Measurements from ENCODE around the gene TTC6.
"Not testable (repeated sequence)": the region's sequence is repeated elsewhere in the genome, so short reads cannot be mapped to it uniquely, and the experiment has no call there.

TTC6 gene, protein sequence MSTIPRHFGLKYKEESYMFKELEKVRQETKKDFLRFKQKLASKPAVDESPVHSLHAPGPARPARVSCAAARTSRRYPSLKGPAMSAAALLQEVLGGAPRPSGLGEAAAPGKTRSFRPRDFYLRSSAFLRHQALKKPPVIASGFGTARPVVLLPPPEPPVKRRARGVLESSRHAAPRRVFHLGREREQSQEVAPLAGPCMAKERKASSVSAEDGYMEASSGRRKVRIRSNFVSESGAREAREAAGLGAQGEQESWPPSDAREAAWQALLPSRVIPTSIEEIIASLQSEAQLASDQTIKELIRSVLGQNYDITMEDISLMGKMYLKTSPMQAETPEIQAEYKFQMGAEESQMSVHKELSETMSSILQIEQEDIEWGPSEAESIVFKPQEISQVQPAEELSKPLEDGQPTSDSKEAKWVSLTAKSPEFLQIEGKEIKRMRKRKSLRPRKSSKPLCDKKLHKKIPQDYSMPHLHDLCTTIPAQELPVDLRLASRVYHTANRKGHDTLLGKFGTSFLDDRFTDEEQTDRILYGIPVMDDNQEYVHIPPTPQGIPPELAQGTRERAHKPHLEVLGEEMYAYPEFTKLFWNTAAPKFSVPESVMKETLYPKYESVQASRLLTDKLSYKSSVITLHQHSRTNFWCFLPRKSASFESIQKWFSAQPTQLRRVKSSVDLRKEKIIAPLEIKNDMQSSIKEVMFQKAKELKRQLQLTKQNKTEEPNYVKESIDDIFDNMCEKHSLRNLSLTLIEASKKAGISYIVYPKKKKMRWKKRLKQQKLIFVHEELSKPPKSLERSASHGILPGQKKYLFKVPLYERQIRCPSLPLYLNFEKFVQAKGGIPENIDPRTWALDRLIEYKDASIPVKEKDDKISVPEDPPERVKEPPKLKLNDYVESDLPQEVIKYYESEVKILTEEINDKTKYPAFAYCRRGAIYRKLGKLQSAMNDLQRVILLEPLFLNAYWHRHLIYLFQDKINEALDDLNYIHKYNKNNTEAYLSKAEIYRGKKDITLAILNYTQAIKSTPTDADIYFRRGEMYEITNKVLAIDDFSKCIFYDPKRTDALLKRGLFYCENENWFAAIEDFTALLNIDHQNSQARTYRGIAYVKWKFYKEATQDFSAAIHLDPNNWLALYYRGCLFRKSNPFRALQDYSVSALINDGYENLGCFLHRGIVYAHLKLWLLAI (N-terminal part only)

DNA sequence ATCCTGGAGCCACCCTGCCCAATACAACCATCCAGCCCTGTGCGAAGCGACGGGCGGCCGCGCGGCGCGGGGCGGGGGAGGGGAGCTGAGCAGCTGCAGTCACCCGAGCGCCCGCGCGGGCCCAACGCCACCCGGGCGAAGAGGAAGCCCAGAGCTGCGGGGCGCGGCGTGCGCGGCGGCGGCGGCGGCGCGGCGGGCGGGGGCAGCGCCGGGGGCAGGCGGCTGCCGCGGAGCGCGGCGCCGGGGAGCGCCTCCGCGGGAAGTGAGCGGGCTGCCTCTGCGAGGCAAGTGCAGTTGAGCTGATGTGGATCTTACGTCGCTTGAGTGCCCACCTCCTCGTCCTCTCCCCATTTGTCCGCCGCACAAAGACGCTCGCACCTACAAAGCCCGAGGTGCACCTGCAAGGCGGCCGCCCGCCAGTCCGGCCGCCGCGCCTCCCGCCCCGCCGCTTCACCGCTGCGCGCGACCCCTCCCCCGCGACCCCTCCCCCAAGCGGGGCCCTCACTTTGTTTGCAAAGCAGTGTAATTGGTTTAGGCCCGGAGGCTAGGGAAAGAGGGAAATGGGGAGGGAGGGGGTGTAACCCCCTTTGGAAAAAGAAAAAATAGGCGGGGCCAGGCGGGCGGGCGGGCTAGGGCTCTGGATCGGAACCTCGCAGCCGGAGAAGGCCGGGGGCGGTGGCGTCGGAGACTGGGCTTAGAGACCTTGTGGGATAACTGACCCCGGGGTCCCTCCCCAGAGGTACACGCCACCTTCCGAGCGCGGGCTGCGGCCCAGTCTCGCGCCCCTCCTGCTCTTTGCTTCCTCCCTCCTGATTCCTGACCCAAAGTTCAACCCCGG is at the start of gene TTC6, which contains the start of gene FOXA1:
Gene TTC6 (plus strand): TSS at position 659 of the 838 bp plus-strand sequence. CDS start 26,436 bp downstream, outside the sequence.
Gene FOXA1 (minus strand): TSS at position 279 of the 838 bp plus-strand sequence. CDS start 277 bp downstream, at position 2.
- peaks cover 0 to 4% of the 10 kb centered on the region in 2 donors for H3K9me3 ChIP-seq (ENCODE audit: control insufficient read depth in 2 of 2, low read length in 2 of 2)
- peaks cover 24% of the 10 kb centered on the region for H3K4me1 ChIP-seq (ENCODE audit: control insufficient read depth, insufficient read depth, low read length)
- no peak within 1 kb of the TSS for H3K27ac ChIP-seq (ENCODE audit: low read length)
- peak within 1 kb of the TSS in 1 of 2 donors; percentile 61 for H3K4me3 ChIP-seq (ENCODE audit: low read length in 2 of 2)
- no peak within 1 kb of the TSS for H3K9ac ChIP-seq (ENCODE audit: low read length in 2 of 2)
- H3K27me3 ChIP-seq (ENCODE audit: control insufficient read depth in 1 of 2, insufficient read depth in 2 of 2, low read length in 2 of 2), result peaks cover 77 to 91% of the 10 kb centered on the region in 2 donors
- H3K36me3 ChIP-seq (ENCODE audit: control insufficient read depth in 2 of 2, insufficient read depth in 2 of 2, low read length in 2 of 2), result no peaks in the 10 kb centered on the region

- no peak overlapping the region for H3K9ac ChIP-seq (ENCODE audit: low read length in 2 of 2)
- H3K4me3 ChIP-seq (ENCODE audit: low read length in 2 of 2), result no peak overlapping the region
- H3K27me3 ChIP-seq (ENCODE audit: control insufficient read depth in 1 of 2, insufficient read depth in 2 of 2, low read length in 2 of 2), result no peaks in the 10 kb centered on the region
- no peaks in the 10 kb centered on the region for H3K9me3 ChIP-seq (ENCODE audit: control insufficient read depth in 2 of 2, low read length in 2 of 2)
- H3K36me3 ChIP-seq (ENCODE audit: control insufficient read depth in 2 of 2, insufficient read depth in 2 of 2, low read length in 2 of 2), result no peaks in the 10 kb centered on the region
- no peak overlapping the region for H3K27ac ChIP-seq (ENCODE audit: low read length)
- no peaks in the 10 kb centered on the region for H3K4me1 ChIP-seq (ENCODE audit: control insufficient read depth, insufficient read depth, low read length)
Observed at GRCh38 chr14:37546621-37547447, 48.6 kb upstream of the TTC6 start.

DNA sequence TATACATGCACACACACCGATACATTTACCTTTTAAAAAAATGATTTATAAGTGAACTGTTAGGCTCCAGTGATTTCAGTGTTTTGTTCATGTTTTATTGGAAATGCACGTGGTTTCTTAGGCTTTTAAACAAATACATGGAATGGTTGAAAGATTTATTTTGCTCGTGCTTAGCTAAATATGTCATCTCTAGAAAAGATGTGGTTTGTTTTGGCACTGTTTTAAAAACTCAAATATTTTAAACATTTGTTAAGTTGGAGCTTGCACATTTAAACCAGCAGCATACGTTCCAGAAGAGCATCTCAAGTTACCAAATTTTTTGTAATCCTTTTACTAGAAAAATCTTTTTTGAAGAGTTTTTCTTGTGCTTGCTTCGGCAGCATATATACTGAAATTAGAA is 44.9 kb upstream of the TTC6 start:
- Histone ChIP-seq H3K4me3 (ENCODE audit: low read length in 2 of 2) (no peak overlapping the region), H3K27ac (ENCODE audit: low read length) (no peak overlapping the region), H3K9ac (ENCODE audit: low read length in 2 of 2) (no peak overlapping the region), H3K27me3 (ENCODE audit: control insufficient read depth in 1 of 2, insufficient read depth in 2 of 2, low read length in 2 of 2) (no peaks in the 10 kb centered on the region), H3K4me1 (ENCODE audit: control insufficient read depth, insufficient read depth, low read length) (no peaks in the 10 kb centered on the region), H3K9me3 (ENCODE audit: control insufficient read depth in 2 of 2, low read length in 2 of 2) (no peaks in the 10 kb centered on the region), H3K36me3 (ENCODE audit: control insufficient read depth in 2 of 2, insufficient read depth in 2 of 2, low read length in 2 of 2) (no peaks in the 10 kb centered on the region)

GRCh38 chr14:37551119-37551518 is 44.3 kb upstream of the TTC6 start:
- H3K4me1 ChIP-seq (ENCODE audit: control insufficient read depth, insufficient read depth, low read length), result no peaks in the 10 kb centered on the region
- H3K36me3 ChIP-seq (ENCODE audit: control insufficient read depth in 2 of 2, insufficient read depth in 2 of 2, low read length in 2 of 2), result no peaks in the 10 kb centered on the region
- no peak overlapping the region for H3K4me3 ChIP-seq (ENCODE audit: low read length in 2 of 2)
- H3K9ac ChIP-seq (ENCODE audit: low read length in 2 of 2), result no peak overlapping the region
- H3K9me3 ChIP-seq (ENCODE audit: control insufficient read depth in 2 of 2, low read length in 2 of 2), result no peaks in the 10 kb centered on the region
- no peak overlapping the region for H3K27ac ChIP-seq (ENCODE audit: low read length)
- H3K27me3 ChIP-seq (ENCODE audit: control insufficient read depth in 1 of 2, insufficient read depth in 2 of 2, low read length in 2 of 2), result no peaks in the 10 kb centered on the region

DNA sequence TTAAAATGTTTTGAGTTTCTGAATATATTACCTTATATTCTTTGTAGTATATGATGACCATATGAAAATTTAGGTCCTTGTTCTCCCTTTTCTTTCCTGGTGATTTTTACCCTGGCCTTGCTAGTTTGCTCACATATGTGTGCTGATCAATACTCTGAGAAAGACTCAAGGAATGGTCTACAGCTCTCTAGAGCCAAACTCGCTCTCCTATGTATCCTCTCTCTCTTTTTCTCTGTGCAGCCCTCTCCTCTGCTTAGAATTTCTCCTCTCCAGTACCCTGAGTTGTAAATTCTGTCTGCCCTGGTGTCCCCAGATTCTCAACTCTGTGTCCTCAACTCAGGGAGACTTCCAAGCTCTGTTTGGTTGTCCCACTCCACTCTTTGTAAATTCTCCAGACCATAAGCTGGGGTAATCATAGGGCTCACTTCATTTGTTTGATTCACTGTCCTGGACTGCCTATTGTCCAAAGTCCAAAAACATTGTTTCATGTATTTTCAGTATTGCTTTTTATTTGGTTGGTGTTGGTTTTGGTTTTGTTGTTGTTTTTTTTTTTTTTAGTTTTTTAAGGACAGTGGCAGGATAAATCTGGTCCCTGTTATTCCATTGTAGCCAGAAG is 41.4 kb upstream of the TTC6 start:
- H3K4me3 ChIP-seq (ENCODE audit: low read length in 2 of 2), result no peak overlapping the region
- H3K27ac ChIP-seq (ENCODE audit: low read length), result no peak overlapping the region
- no peaks in the 10 kb centered on the region for H3K9me3 ChIP-seq (ENCODE audit: control insufficient read depth in 2 of 2, low read length in 2 of 2)
- H3K9ac ChIP-seq (ENCODE audit: low read length in 2 of 2), result no peak overlapping the region
- no peaks in the 10 kb centered on the region for H3K36me3 ChIP-seq (ENCODE audit: control insufficient read depth in 2 of 2, insufficient read depth in 2 of 2, low read length in 2 of 2)
- no peaks in the 10 kb centered on the region for H3K4me1 ChIP-seq (ENCODE audit: control insufficient read depth, insufficient read depth, low read length)
- H3K27me3 ChIP-seq (ENCODE audit: control insufficient read depth in 1 of 2, insufficient read depth in 2 of 2, low read length in 2 of 2), result no peaks in the 10 kb centered on the region

GRCh38 chr14:37555596-37555995 is 39.8 kb upstream of the TTC6 start:
- not testable (repeated sequence) for H3K27me3 ChIP-seq (ENCODE audit: control insufficient read depth in 1 of 2, insufficient read depth in 2 of 2, low read length in 2 of 2)

DNA sequence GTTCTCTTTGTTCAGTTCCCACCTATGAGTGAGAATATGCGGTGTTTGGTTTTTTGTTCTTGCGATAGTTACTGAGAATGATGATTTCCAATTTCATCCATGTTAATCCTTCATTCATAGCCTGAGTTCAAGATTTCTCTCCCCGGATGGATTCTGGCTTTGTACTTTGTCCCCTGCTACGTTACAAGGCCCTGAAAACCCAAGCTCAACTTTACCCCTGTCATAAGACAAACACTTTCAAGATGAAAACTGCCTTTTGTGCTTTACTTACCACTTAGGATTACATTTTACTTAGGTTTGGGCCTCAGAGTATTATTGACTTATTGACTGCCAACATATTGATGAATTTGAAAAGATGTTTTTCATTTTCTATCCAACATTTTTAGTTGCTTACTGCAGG is 36.7 kb upstream of the TTC6 start:
- no peaks in the 10 kb centered on the region for H3K27me3 ChIP-seq (ENCODE audit: control insufficient read depth in 1 of 2, insufficient read depth in 2 of 2, low read length in 2 of 2)
- no peaks in the 10 kb centered on the region for H3K9me3 ChIP-seq (ENCODE audit: control insufficient read depth in 2 of 2, low read length in 2 of 2)
- no peak overlapping the region for H3K27ac ChIP-seq (ENCODE audit: low read length)
- H3K9ac ChIP-seq (ENCODE audit: low read length in 2 of 2), result no peak overlapping the region
- H3K36me3 ChIP-seq (ENCODE audit: control insufficient read depth in 2 of 2, insufficient read depth in 2 of 2, low read length in 2 of 2), result no peaks in the 10 kb centered on the region
- no peaks in the 10 kb centered on the region for H3K4me1 ChIP-seq (ENCODE audit: control insufficient read depth, insufficient read depth, low read length)
- no peak overlapping the region for H3K4me3 ChIP-seq (ENCODE audit: low read length in 2 of 2)

More at GRCh38 chr14:37555596-37555995, 39.8 kb upstream of the TTC6 start:
- not testable (repeated sequence) for H3K4me3 ChIP-seq (ENCODE audit: low read length in 2 of 2); H3K27ac ChIP-seq (ENCODE audit: low read length); H3K9me3 ChIP-seq (ENCODE audit: control insufficient read depth in 2 of 2, low read length in 2 of 2); H3K4me1 ChIP-seq (ENCODE audit: control insufficient read depth, insufficient read depth, low read length); H3K9ac ChIP-seq (ENCODE audit: low read length in 2 of 2); H3K36me3 ChIP-seq (ENCODE audit: control insufficient read depth in 2 of 2, insufficient read depth in 2 of 2, low read length in 2 of 2)

GRCh38 chr14:37559386-37559785 is 36.0 kb upstream of the TTC6 start:
- Histone ChIP-seq H3K9ac (ENCODE audit: low read length in 2 of 2) (no peak overlapping the region), H3K27ac (ENCODE audit: low read length) (no peak overlapping the region), H3K4me1 (ENCODE audit: control insufficient read depth, insufficient read depth, low read length) (no peaks in the 10 kb centered on the region), H3K9me3 (ENCODE audit: control insufficient read depth in 2 of 2, low read length in 2 of 2) (no peaks in the 10 kb centered on the region), H3K36me3 (ENCODE audit: control insufficient read depth in 2 of 2, insufficient read depth in 2 of 2, low read length in 2 of 2) (no peaks in the 10 kb centered on the region), H3K4me3 (ENCODE audit: low read length in 2 of 2) (no peak overlapping the region), H3K27me3 (ENCODE audit: control insufficient read depth in 1 of 2, insufficient read depth in 2 of 2, low read length in 2 of 2) (no peaks in the 10 kb centered on the region)

GRCh38 chr14:37563189-37563588 is 32.2 kb upstream of the TTC6 start:
- Histone ChIP-seq H3K4me1 (ENCODE audit: control insufficient read depth, insufficient read depth, low read length) (no peaks in the 10 kb centered on the region), H3K9ac (ENCODE audit: low read length in 2 of 2) (no peak overlapping the region), H3K27me3 (ENCODE audit: control insufficient read depth in 1 of 2, insufficient read depth in 2 of 2, low read length in 2 of 2) (no peaks in the 10 kb centered on the region), H3K9me3 (ENCODE audit: control insufficient read depth in 2 of 2, low read length in 2 of 2) (no peaks in the 10 kb centered on the region), H3K4me3 (ENCODE audit: low read length in 2 of 2) (no peak overlapping the region), H3K27ac (ENCODE audit: low read length) (no peak overlapping the region), H3K36me3 (ENCODE audit: control insufficient read depth in 2 of 2, insufficient read depth in 2 of 2, low read length in 2 of 2) (no peaks in the 10 kb centered on the region)
